PC-3 (cell line): ENCODE data around the gene PRKCE.

ENCODE experiments used
- EZH2phosphoT487 ChIP-seq: fragments of 300-600 bp; sonication (generic); IDR thresholded peaks from 2 replicates; pipeline ENCODE4 v1.6.1; 2018; ENCODE audit warnings: mild to moderate bottlenecking, antibody characterized with exemption, low read length, borderline replicate concordance
- TF ChIP-seq, protein P1 (sequence below): fragments of 300-600 bp; sonication (generic); conservative IDR thresholded peaks from 2 replicates; pipeline ENCODE4 v1.5.1; 2017; ENCODE audit warnings: antibody characterized with exemption, low read depth, mild to moderate bottlenecking, low read length

DNA sequence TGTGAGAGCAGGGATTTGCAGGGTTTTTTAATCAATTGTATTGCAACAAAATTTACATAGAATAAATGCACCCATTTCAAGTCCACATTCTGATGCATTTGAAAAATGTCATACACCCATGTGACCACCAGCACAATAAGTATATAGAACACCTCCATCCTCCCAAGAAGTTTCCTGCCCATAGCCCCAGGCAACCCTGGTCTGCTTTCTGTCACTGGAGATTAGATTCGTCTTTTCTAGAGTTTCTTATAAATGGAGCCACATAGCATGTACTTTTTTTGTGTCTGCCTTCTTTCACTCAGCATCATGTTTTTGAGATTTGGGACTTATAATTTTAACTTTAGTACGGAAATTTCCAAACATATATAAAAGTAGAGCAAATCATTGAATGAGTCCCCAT, 518.6 kb downstream of the PRKCE start:
- TF ChIP-seq, protein P1, sequence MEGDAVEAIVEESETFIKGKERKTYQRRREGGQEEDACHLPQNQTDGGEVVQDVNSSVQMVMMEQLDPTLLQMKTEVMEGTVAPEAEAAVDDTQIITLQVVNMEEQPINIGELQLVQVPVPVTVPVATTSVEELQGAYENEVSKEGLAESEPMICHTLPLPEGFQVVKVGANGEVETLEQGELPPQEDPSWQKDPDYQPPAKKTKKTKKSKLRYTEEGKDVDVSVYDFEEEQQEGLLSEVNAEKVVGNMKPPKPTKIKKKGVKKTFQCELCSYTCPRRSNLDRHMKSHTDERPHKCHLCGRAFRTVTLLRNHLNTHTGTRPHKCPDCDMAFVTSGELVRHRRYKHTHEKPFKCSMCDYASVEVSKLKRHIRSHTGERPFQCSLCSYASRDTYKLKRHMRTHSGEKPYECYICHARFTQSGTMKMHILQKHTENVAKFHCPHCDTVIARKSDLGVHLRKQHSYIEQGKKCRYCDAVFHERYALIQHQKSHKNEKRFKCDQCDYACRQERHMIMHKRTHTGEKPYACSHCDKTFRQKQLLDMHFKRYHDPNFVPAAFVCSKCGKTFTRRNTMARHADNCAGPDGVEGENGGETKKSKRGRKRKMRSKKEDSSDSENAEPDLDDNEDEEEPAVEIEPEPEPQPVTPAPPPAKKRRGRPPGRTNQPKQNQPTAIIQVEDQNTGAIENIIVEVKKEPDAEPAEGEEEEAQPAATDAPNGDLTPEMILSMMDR: no peak
- TF ChIP-seq EZH2phosphoT487: no peak
